Measurements from ENCODE around the gene SLC16A3.

SLC16A3 gene

DNA sequence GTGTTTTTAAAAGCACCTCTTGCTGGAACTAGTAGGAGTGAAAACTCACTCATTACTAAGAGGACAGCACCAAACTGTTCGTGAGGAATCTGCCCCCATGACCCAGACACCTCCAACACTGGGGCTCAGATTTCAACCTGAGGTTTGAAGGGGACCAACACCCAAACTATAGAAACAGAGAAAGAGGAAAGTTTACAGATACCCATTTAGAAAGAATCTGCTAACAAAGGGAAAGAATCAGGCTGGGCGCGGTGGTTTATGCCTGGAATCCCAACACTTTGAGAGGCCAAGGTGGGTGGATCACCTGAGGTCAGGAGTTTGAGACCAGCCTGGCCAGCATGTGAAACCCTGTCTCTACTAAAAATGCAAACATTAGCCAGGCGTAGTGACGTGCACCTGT lies 48.1 kb downstream of the SLC16A3 start:
- no peak for TF ChIP-seq EZH2phosphoT487 (IDR thresholded peaks at IDR 0.05; ENCODE audit: borderline replicate concordance)
- no peak for TF ChIP-seq CTCF (conservative IDR thresholded peaks at IDR 0.05; ENCODE audit: low read length)
- no peak overlapping the region for H3K4me3 ChIP-seq (ENCODE audit: low read length, poor library complexity, severe bottlenecking)
- no peaks in the 10 kb centered on the region for H3K36me3 ChIP-seq (ENCODE audit: insufficient read depth, low read length)
- H2AFZ ChIP-seq (ENCODE audit: low read length) = no peak overlapping the region
- H3K27me3 ChIP-seq (ENCODE audit: insufficient read depth, low read length, poor library complexity, severe bottlenecking) = peaks cover 7% of the 10 kb centered on the region
- H3K9me3 ChIP-seq (ENCODE audit: insufficient read depth, low read depth, low read length) = no peaks in the 10 kb centered on the region
- H4K20me1 ChIP-seq (ENCODE audit: insufficient read depth, low read length, poor library complexity, severe bottlenecking) = peaks cover 10% of the 10 kb centered on the region
- peaks cover 18% of the 10 kb centered on the region for H3K4me1 ChIP-seq (ENCODE audit: insufficient read depth, low read length, poor library complexity, severe bottlenecking)
- no peaks in the 10 kb centered on the region for H3K9me2 ChIP-seq (replicated peaks; ENCODE audit: low read depth, low read length)
- peaks cover 14% of the 10 kb centered on the region for H3K79me2 ChIP-seq (ENCODE audit: insufficient read depth, low read length)
- no peaks in the 10 kb centered on the region; the same call in 1 of the 2 replicates for H3F3A ChIP-seq (ENCODE audit: low read depth)
- no peak overlapping the region for H3K4me2 ChIP-seq (ENCODE audit: low read depth, low read length, poor library complexity, severe bottlenecking)
- H3K9ac ChIP-seq (ENCODE audit: low read depth, low read length, poor library complexity, severe bottlenecking) = no peak overlapping the region

GRCh38 chr17:82277851-82278250 lies 49.0 kb downstream of the SLC16A3 start:
- TF ChIP-seq CTCF (conservative IDR thresholded peaks at IDR 0.05; ENCODE audit: low read length) (no peak), EZH2phosphoT487 (IDR thresholded peaks at IDR 0.05; ENCODE audit: borderline replicate concordance) (no peak)
- H3K79me2 ChIP-seq (ENCODE audit: insufficient read depth, low read length) = peaks cover 6% of the 10 kb centered on the region
- H2AFZ ChIP-seq (ENCODE audit: low read length) = no peak overlapping the region
- H3F3A ChIP-seq (ENCODE audit: low read depth) = no peaks in the 10 kb centered on the region; the same call in 1 of the 2 replicates
- no peak overlapping the region for H3K4me2 ChIP-seq (ENCODE audit: low read depth, low read length, poor library complexity, severe bottlenecking)
- no peaks in the 10 kb centered on the region for H3K9me2 ChIP-seq (replicated peaks; ENCODE audit: low read depth, low read length)
- no peak overlapping the region for H3K4me3 ChIP-seq (ENCODE audit: low read length, poor library complexity, severe bottlenecking)
- H3K9ac ChIP-seq (ENCODE audit: low read depth, low read length, poor library complexity, severe bottlenecking) = no peak overlapping the region
- H3K27me3 ChIP-seq (ENCODE audit: insufficient read depth, low read length, poor library complexity, severe bottlenecking) = peaks cover 7% of the 10 kb centered on the region
- H3K9me3 ChIP-seq (ENCODE audit: insufficient read depth, low read depth, low read length) = no peaks in the 10 kb centered on the region
- no peaks in the 10 kb centered on the region for H3K36me3 ChIP-seq (ENCODE audit: insufficient read depth, low read length)
- peaks cover 13% of the 10 kb centered on the region for H3K4me1 ChIP-seq (ENCODE audit: insufficient read depth, low read length, poor library complexity, severe bottlenecking)
- peaks cover 3% of the 10 kb centered on the region for H4K20me1 ChIP-seq (ENCODE audit: insufficient read depth, low read length, poor library complexity, severe bottlenecking)

DNA sequence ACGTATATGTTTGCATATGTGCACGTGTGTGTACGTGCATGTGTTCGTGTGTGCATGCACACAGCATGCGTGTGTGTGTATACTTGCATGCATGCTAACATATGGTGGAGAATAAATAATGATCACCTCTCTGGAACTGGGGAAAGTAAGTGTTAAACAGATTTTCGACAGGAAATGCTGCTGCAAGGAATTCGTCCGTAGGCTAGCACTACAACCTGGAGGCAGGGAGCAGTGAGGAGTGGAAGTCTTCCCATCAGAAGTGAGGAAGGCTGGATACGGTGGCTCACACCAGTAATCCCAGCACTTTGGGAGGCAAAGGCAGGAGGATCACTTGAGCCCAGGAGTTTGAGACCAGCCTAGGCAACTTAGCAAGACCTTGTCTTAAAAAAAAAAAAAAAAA lies 49.5 kb downstream of the SLC16A3 start:
- H4K20me1 ChIP-seq (ENCODE audit: insufficient read depth, low read length, poor library complexity, severe bottlenecking) = no peaks in the 10 kb centered on the region
- no peak for TF ChIP-seq CTCF (conservative IDR thresholded peaks at IDR 0.05; ENCODE audit: low read length)
- TF ChIP-seq EZH2phosphoT487 (IDR thresholded peaks at IDR 0.05; ENCODE audit: borderline replicate concordance) = no peak
- H3K4me3 ChIP-seq (ENCODE audit: low read length, poor library complexity, severe bottlenecking) = no peak overlapping the region
- H3K9ac ChIP-seq (ENCODE audit: low read depth, low read length, poor library complexity, severe bottlenecking) = no peak overlapping the region
- H3K36me3 ChIP-seq (ENCODE audit: insufficient read depth, low read length) = no peaks in the 10 kb centered on the region
- H3K4me1 ChIP-seq (ENCODE audit: insufficient read depth, low read length, poor library complexity, severe bottlenecking) = peaks cover 13% of the 10 kb centered on the region
- no peaks in the 10 kb centered on the region; the same call in 1 of the 2 replicates for H3F3A ChIP-seq (ENCODE audit: low read depth)
- no peak overlapping the region for H2AFZ ChIP-seq (ENCODE audit: low read length)
- H3K9me3 ChIP-seq (ENCODE audit: insufficient read depth, low read depth, low read length) = no peaks in the 10 kb centered on the region
- peaks cover 3% of the 10 kb centered on the region for H3K27me3 ChIP-seq (ENCODE audit: insufficient read depth, low read length, poor library complexity, severe bottlenecking)
- no peaks in the 10 kb centered on the region for H3K9me2 ChIP-seq (replicated peaks; ENCODE audit: low read depth, low read length)
- H3K4me2 ChIP-seq (ENCODE audit: low read depth, low read length, poor library complexity, severe bottlenecking) = no peak overlapping the region
- H3K79me2 ChIP-seq (ENCODE audit: insufficient read depth, low read length) = peaks cover 1% of the 10 kb centered on the region; the same call in 1 of the 2 replicates
